CD4-positive, alpha-beta T cell treated with Interleukin-15 for 1 hour (primary cell): ENCODE measurements around the gene C1QC.

ENCODE experiments used
- DNase-seq: peaks from one replicate; pipeline ENCODE4 v3.0.0-alpha.2; 2020

Gene C1QC

GRCh38 chr1:22643381-22643780 lies at the start of gene C1QC:
C1QC (plus strand) TSS chr1:22643633; CDS start chr1:22644024, 391 bp downstream.
- no peak for DNase-seq

DNA sequence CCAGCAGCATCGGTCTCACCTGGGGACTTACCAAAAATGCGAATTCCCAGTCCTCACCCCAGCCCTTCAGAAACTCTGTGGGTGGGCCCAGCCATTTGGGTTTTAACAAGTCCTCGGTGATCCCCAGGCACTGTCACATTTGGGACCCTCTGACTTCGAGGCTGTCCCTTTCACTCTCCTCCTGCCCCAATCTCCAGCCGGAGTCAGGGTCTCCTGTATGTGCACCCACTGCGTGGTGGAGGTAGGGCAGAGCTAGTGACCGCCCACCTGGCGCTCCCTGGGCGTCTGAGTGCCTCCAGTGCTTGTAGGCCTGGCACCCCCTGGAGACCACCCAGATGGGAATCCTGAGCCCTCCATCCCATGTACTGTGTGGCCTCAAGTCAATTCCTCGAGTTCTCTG lies 49.0 kb upstream of the C1QC start:
- DNase-seq, result no peak

GRCh38 chr1:22595108-22595507 lies 48.3 kb upstream of the C1QC start:
- DNase-seq, result no peak

DNA sequence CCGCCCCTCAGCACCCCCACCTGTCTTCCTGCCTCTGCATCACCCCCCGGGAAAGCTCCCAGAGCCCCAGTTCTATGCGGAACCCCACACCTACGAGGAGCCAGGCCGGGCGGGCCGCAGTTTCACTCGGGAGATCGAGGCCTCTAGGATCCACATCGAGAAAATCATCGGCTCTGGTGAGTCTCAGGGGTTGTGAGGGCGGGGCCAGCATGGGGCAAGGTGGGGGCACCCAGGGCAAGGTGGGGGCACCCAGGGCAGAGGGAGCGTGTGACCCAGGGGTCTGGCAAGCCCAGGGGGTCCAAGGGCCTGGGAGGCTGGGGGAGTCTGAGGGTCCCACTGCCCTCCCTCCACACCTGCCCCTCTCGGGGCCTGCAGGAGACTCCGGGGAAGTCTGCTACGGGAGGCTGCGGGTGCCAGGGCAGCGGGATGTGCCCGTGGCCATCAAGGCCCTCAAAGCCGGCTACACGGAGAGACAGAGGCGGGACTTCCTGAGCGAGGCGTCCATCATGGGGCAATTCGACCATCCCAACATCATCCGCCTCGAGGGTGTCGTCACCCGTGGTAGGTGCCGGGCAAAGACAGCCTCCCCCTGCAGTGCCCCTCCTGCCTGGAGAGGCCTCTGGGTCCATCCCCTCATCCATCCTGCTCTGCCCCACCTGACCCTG lies 46.0 kb upstream of the C1QC start:
- DNase-seq, result no peak

DNA sequence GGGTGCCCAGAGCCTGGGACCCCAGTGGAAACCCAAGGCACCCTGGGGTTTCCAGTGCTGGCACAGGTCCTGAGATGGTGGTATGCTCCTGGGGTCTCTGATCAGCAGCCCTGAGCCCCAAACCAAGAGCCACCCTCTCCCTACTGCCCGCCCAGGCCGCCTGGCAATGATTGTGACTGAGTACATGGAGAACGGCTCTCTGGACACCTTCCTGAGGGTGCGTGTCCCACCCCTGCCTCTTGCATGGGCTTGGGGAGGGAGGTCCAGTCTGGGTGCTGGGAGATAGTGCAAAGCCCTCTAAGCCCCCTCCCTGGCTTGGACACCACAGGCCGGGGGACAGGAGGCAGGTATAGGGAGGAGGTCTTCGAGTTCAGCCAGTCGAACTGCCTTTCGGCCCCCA lies 45.4 kb upstream of the C1QC start:
- DNase-seq, result no peak

DNA sequence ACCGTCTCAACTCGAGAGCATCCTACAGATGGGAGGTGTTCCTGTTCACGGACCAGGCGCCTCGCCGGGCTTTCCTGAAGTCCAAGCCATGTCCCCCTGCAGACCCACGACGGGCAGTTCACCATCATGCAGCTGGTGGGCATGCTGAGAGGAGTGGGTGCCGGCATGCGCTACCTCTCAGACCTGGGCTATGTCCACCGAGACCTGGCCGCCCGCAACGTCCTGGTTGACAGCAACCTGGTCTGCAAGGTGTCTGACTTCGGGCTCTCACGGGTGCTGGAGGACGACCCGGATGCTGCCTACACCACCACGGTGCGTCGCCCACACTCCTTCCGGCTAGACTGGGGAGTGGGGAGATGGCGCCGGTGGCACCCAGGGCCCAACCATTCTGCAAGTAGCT lies 44.7 kb upstream of the C1QC start:
- no peak for DNase-seq

GRCh38 chr1:22600071-22600816 lies 43.2 kb upstream of the C1QC start:
- DNase-seq, result no peak

DNA sequence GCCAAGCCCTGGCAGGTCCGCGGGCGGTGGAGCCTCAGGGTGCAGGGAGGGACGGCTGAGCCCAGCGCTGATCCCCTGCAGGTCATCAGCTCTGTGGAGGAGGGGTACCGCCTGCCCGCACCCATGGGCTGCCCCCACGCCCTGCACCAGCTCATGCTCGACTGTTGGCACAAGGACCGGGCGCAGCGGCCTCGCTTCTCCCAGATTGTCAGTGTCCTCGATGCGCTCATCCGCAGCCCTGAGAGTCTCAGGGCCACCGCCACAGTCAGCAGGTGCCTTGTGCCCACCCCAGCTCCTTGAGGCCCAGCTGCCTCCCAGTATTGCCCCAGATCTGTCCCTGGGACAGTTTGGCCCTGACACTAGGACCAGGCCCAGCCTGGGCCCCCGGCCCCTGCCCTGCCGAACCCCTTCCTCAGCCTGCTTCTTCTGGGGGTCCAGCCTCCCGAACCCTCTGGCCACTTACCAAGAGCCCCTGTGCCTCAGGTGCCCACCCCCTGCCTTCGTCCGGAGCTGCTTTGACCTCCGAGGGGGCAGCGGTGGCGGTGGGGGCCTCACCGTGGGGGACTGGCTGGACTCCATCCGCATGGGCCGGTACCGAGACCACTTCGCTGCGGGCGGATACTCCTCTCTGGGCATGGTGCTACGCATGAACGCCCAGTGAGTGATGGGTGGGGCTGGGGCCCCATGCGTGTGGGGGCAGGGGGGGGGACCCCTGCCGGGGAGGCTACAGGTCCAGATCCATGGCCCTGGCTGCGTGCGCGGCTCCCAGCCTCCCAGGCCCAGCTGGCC lies 42.4 kb upstream of the C1QC start:
- no peak for DNase-seq

GRCh38 chr1:22601610-22602009 lies 41.8 kb upstream of the C1QC start:
- DNase-seq, result no peak

- no peak for DNase-seq
Measured at GRCh38 chr1:22602060-22602740, 41.2 kb upstream of the C1QC start.

GRCh38 chr1:22606161-22606560 lies 37.3 kb upstream of the C1QC start:
- DNase-seq, result no peak

DNA sequence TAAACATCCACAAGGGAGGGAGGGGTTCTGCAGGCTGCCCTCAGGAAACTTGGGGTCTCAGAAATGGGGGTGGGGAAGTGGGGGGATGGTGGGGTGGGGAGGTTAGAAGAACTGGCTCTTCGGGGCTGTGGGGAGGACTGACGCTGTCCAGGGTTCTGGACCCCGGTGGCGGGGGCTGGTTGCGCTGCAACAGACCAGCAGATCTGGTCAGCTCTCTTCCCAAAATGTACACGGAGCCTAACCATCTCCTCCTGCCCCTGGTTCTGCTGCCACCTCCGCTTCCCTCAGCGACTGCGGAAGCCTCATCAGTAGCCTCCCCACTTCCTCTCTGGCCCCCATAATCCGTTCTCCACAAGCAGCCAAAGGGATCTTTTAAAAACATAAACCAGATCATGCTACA lies 36.3 kb upstream of the C1QC start:
- no peak for DNase-seq

DNA sequence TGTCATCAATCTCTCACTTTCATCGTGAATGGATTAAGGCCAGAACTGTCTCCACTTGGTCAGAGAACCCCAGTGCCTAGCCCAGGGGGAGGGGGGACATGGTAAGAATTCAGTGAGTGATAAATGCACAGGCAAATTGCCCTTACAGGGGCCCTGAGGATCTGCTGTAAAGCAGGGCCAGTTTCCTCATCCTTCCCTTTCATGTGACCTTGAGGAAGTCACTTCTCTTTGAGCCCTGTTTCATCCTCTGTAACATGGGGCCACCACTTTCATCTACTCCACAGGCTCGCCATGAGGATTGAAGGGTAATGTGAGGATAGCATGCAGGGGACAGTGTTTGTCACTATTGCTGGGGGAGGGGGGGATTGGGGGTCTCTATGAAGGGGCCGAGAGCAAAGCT lies 35.1 kb upstream of the C1QC start:
- DNase-seq, result no peak

DNA sequence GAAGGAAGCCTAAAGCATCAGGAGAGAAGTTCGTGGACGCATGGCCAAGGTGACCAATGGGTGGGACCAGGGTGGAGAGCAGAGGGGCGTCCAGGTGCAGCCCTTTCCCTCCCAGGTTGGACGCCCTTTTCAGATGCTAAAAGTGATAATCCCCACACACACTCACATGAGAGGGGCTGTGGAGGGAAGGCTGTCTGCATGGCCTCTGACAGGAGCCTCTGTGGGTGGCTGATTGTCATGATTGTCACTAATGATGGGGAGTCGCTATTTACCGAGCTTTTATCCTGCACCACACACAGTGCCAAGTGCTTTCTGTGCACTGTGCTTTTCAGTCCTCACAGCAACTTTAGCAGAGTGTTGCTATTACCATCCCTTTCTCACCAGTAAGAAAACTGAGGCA lies 34.1 kb upstream of the C1QC start:
- no peak for DNase-seq

- no peak for DNase-seq
Measured at GRCh38 chr1:22611530-22611947, 31.9 kb upstream of the C1QC start.

DNA sequence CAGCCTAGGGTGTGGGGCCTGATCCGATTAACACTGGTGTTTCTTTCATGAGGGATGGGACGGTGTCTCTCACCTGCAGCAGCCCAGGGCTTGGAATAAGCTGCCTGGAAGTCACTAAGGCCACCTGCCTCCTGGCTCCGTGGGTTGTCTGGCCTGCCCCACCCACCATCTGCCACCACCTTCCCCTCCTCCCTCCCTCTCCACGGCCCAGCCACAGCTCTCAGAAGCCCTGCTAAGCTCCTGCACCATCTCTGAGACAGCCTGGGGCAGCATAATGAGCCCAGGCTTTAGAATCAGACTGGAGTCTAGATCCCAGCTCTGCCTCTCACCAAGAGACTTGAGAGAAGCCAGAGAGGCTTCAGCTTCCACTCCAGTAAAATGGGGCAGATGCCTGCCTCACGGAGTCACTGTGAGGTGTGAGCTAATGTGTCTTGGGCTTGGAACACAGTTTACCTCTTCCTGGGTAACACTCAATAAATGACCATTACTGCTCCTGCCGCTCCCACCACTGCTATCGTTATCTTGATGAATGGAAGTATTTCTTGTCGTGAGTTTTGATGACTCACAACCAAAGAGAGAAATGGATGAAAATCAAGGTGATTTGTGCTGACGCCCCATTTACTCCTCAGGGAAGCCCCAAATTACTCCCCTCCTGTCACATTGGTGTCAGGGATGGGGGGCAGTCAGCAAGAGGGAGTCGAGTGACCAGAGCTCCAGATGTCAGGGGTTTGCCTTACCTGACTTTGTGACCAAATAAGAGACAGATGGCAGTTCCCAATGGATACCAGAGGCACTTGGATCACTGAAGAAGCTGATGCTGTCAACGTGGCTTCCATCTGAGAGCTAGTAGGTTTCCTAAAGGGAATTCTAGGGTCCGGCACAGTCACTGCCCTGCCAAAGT lies 30.5 kb upstream of the C1QC start:
- no peak for DNase-seq

GRCh38 chr1:22613572-22613918 lies 29.9 kb upstream of the C1QC start:
- no peak for DNase-seq

- DNase-seq, result no peak
Measured at GRCh38 chr1:22613951-22614350, 29.5 kb upstream of the C1QC start.

- no peak for DNase-seq
Measured at GRCh38 chr1:22615886-22616285, 27.5 kb upstream of the C1QC start.

DNA sequence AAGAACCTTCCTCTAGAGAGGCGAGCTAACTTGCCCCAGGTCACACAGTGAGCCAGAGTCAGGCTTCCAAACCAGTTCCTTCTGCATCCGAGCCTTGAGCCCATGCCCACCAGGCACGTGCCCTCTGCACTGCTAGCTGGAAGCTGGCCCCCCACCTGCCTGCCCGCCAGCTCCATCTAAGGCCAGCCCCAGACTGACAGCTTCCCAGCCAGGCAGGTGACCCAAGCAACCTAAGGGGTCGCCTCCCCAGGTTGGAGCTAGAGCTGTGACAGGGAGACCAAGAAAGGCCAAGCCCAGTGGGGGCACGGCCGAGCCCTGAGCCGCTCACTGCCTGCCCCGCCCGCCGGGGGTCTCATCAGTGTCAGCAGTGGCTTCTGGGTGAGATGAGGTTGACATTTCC lies 26.9 kb upstream of the C1QC start:
- DNase-seq, result no peak

DNA sequence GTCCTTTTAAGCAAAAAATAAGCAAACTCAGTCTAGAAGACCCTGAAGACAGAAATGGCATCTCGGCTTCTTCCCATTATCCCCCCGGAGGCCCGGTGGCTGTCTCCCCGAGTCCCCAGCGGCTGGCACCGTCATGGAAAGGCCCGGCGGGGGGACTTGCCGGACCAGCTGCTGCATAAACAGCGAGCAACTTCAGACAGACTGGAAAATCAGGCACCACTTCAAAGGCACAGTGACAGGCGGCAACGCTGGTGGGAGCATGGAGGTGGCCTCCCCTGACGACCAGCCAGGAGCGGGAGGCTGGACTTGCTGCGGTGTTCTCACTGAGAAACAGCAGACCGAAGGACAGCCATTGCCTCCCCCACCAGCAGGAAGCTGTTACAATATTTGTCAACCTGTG lies 25.4 kb upstream of the C1QC start:
- no peak for DNase-seq

DNA sequence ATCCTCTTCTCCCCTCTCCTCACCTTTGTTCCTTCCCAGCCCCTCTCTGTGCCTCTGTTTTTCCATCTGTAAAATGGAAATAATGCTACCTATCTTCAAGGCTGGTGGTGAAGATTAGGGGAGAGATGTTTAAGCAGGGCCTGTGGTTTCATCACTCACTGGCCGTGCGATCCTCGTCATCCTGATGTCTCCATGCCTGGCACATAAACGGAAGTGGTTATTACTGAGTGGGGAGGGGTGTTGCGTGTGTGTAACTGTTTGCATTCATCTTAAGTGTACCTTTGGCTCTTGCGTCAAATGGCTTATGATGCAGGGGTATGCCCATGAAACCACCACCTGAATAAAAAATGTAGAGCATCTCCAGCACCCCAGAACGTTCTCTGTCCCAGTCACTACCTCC lies 24.2 kb upstream of the C1QC start:
- DNase-seq, result no peak
